OCI-M1 (cell line): Measurements from ENCODE around the gene VASH1.

ENCODE experiments used
- DNase-seq: peaks from one replicate; lab custom pipeline; 2025; lab: John Stamatoyannopoulos, UW

Gene VASH1

DNA sequence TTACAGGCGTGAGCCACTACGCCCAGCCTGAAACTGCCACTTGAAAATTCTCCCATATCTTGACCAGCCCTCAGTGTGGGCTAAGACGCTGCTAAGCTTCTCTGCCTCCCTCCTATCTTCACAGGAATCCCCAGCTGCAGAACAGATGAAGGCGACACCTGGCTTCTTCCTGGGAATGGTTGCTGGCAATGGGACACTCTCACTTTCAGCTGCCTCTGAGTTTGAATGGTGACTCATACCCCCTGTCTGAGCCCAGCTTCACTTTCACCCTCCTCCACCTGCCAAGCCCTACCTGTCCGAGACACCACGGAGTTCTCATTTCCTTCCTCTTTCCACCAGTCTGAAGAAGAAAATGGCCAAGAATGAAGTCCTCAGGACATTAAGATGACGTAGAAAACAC is 18.3 kb upstream of the VASH1 start:
- DNase-seq, result peak; percentile 37

DNA sequence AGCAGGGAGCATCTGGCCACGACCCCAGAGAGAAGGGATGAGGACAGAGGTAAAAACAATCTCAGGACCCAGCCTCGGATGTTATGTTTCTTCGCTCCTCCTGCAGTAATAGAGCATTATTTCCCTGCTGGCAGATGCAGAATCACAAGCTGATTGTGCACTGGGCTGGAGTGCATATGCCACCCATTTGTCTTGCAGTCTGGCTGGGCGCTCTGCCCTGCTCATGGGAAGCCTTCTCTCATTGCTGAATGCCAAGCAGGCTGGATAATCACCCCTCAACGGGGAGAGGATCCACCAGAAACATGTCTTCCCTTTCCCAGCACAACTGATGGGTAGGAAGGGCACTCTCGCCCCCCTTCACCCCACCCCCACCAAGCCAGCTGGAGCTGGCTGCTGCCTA is 8.5 kb upstream of the VASH1 start:
- DNase-seq, result no peak

DNA sequence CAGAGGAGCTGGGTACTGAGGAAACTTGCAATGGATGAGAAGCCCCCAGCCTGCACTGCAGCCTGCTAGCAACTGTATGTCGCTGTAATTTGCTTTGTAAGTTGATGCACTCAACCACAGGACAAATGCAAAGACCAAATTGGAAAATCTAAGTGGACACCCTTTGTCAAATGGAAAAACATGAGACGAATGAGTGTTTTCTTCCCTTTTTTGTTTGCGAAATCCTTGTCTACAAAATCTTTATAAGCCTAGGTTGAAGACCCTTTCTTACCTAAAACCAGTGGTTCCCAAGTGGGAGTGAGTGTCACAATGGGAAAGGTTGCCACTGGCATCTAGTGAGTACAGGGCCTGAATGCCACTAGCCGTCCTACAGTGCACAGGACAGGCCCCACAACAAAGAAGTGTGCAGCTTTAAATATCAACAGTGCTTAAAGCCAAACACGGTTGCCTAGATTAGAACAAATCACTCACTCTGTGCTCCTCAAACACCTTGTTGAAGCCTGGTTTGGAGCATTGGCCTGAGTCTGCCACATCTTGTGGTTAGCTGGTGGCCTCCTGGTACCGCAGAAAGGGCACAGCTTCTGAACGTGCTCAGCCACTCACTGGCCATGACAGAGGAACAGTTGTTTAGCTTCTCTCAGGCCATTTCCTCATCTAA is 7.6 kb upstream of the VASH1 start:
- DNase-seq, result no peak

DNA sequence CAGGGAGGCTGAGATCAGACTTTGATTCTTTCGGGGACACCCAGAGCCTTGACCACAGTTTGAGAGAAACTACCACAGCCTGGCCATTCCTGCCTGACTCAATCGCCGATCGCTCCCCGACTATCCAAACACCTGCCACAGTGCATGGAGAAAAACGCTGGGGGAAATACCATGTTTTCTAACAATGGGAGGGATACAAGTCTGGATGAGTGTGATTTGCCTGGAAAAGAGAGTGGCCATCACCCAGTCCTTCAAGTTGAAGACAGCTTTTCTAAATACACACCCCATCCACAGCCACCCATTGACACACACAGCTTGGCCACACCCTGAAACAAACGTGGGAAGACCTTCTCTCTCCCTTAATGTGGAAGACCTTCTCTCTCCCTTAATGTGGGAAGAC is 6.7 kb upstream of the VASH1 start:
- DNase-seq, result no peak

DNA sequence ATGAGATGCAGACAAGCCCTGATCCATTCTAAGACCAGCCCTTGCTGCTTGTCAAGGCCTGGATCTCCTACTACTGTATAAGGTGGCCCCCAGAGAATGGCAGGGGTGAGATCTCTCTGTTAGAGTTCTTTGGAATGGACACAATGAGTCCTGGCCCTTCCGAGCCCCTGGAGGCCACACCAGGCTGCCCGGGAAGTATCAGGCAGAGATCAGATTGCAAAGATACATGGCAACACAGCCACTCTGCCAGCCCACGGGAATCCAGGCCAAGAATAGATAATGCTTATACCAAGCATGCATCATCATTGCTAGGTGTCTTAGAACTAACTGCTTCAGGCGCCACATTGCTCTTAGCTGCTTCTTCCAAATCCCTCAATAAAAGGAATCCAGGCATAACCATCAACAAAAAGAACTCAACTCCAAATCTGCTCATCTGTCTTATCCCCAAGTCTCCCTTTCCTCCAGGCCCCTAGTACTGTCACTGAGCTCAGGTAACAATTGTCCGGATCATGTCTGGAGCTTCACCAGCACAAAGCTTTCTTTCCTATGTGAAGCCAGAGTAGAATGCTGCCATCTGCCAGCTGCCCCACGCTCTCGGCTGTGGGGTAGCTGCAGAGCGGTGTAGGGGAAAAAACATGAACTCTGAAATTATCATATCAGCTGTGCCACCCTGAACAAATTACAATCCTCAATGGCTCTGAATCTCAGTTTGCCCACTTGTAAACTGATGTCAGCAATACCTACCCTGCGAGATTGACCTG is 5.5 kb upstream of the VASH1 start:
- no peak for DNase-seq

DNA sequence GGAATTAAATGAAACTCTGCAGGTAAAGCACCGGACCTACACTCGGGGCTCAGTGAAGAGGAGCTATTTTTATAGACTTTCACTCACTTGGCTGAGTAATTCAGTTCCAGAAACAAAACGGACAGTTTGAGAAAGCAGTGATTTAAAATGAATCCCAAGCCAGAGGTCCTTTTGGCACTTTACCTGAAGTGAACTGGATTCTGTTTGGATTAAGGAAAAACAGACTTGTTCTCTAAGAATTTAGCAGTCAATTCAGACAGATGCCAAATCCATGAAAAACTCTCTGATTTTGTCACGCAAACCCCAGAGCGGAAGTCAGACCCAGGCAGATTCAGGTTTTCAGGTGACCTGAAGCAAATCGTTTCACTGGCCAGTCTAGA is 4.9 kb upstream of the VASH1 start:
- DNase-seq, result no peak

DNA sequence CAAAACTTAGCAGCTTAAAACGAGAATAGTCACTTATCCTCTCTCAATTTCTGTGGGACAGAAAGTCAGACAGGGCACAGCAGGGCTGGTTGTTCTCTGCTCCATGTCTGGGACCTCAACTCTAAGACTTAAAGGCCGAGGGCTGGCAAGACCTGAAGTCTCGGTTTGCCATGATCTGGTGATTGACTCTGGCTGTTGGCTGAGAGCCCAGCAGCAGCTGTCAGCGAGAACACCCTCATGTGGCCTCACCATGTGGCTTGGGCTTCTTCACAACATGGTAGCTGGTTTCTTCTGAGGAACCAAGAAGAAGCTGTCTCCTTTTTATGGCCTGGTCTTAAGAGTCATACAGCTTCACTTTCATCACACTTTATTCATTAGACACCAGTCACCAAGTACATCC is 1.7 kb upstream of the VASH1 start:
- no peak for DNase-seq

DNA sequence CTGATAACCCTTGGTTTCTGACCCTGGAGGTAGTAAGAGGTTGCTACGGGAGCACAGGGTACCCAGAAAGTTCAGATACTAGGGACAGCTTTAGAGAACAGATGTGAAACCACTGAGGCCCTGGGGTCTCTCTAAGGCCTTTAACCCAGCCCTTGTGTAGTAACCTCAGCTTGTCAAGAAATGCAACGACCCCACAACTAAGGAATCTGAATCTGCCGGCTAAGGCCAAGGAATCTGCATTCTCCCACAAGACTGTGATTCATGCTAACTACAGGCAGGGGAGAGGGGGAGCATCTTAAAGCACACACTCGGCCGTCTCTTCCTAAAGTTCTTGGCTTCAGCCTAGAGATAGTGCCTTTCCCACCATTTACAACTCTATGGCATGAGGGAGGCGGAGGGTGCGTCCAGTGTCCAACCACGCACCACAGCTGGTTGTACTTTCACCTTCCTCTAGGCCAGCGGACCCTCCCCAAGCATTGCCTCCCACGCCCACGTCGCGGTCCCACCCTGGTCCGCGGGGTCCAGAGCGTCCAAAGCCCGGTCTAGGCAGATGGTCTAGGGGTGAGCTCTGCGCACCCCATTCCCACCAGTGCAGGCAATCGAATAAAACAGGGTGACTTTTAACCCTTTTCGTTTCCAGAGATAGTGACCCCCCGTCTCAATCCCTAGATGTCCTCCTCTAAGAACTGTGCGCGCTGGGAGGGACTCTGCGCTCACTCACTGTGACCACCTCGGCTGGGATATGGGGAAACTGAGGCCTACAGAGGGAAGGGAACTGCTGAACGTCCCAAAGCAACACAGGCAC is 735 bp upstream of the VASH1 start:
- no peak for DNase-seq

DNA sequence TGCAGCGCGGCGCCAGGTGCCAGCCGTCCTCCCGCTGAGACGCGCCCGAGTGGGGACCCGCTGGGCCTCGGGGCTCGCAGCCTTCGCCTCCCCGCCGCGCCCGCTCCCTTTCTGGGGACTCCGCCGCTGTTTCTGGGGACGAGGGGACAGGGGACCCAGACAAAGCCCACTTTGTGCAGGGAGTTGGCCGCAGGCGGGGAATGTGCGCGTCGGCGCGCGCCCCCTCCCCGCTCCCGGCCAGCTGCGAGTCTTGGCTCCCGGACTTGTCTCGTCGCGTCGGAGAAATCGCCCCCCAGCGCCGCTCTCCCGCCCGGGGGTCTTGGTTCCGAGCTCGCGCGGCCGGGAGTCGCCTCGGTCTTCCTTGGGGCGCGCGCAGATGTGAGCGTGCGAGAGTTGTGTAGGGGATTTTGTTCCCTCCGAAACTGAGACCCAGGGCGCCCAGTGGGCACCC is 717 bp downstream of the VASH1 start:
- no peak for DNase-seq

DNA sequence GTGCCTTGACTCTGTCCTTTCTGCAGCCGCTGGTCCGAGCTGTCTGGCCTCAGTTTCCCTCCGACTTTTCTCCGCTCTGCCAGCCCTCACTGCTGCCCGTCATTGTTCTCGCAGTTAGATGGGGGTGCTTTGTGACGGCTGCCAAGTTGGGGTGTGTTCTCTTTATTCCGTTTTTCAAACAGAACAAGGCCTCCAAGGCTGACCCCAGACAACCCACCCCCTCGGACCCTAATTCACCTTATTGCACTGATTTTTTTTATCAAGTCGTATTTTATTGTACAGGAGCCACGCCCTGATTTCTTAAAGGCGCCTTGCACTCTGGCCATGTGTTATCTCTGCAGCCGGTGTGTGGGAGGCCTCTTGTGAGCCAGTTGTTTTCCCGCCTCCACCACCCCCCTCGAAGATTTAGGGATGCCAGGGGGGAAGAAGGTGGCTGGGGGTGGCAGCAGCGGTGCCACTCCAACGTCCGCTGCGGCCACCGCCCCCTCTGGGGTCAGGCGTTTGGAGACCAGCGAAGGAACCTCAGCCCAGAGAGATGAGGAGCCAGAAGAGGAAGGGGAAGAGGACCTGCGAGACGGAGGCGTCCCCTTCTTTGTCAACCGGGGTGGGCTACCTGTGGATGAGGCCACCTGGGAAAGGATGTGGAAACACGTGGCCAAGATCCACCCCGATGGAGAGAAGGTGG is 1.3 kb downstream of the VASH1 start:
- DNase-seq, result no peak

DNA sequence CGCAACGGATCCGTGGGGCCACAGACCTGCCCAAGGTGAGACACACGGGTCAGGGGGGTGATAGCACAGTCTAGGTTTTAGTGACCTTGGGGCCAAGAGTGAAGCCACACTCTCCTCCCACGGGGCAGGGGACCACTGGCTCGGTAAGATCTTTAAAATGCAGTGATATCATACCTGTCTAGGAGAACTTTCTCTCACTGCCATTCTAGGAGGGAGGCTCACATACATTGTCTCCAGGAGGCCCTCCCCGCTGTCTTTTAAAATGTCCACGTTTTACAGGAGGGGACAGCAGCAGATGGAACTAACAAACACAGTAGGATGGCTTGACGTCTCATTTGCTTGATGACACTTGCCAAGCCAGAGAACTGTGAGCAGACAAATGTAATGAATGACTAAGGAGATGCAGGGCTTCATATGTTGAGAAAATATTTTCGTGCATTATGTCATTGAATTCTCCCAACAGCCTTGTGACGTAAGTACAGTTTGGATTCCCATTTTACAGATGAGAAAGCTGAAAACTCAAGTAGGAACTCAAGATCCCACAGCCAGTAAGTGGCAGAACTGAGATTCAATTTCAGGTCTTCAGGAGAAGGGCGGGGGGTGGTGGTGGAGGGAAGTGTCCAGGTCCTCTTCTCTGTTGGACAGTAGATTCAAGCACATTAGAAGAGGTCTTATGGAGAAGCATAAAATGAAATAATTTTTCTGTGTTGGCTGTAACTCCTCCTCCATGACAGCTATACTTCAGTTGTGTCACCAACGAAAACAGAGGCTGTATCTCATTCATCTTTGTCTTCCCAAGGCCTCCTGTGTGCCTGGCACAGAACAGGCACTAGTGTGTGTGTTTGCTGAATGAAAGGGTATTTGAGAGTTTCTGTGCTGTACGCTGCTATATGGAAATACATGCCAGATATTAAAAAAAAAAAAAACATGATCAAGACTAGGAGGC is 2.1 kb downstream of the VASH1 start:
- DNase-seq, result no peak

DNA sequence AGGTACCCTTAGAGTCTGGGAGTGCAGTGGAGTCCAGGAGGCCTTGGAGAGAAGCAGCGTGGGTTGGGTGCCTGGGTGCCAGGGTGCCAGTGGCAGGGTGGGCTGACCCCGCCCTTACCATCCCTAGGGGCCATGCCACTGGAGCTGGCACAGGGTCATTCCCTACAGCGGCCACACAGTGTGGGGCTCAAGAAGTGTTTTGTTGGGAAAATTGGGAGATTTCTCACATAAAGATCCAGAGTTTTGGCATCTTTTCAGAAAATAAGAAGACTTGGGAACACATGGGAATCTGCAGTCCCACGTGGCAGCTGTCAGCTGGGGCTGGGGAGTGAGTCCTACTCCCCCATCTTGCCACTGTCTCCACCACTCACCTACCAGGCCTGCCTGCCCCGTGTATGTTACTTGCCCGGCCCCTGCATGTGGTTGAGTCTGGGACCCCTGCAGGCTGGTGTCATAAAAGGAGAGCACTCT is 4.2 kb downstream of the VASH1 start:
- DNase-seq, result no peak

DNA sequence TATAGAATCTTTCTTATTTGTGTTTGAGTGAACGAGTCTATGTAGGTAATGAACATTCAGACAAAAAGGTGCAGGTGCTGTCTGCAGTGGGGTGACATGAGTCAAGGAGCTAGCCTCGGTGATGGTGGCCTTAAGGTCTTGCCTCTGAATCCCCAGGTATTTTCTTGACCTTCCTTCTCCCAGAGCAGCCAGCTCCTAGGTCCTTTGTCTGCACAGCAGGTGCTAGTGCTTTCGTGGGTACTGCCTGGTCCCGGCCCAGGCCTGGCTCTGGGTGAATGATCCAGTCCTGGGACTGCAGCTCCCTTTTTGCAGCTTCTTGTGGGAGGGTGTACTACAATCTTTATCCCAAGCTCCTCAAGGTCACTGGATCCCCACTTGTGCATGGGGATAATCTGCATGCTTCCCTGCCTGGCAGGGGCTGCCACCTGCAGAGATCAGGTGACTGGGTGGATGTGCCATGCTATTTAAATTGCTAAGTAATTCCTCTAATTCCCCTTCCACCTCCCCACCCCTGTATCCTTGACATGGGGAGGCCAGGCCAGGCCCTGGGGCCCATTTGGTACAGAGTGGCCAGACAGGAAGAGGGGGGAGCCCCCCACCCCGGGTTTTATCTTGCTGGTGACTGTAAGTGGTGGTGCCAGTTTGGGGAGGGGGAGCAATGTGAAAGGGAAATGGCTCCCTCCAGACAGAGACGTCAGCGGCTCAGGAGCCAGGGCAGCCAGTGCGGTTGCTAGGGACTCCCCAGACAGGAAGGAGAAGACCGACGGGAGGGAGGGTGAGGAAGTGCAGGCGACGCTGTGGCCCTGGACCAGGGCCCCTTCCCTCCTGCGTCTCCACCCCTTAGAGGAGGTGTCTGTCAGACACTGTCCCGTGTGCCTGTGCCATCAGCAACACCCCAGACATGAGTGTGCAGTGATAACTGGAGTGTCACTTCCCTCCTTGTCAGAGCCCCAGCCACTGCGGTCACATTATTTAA is 6.7 kb downstream of the VASH1 start:
- peak; percentile 87 for DNase-seq

DNA sequence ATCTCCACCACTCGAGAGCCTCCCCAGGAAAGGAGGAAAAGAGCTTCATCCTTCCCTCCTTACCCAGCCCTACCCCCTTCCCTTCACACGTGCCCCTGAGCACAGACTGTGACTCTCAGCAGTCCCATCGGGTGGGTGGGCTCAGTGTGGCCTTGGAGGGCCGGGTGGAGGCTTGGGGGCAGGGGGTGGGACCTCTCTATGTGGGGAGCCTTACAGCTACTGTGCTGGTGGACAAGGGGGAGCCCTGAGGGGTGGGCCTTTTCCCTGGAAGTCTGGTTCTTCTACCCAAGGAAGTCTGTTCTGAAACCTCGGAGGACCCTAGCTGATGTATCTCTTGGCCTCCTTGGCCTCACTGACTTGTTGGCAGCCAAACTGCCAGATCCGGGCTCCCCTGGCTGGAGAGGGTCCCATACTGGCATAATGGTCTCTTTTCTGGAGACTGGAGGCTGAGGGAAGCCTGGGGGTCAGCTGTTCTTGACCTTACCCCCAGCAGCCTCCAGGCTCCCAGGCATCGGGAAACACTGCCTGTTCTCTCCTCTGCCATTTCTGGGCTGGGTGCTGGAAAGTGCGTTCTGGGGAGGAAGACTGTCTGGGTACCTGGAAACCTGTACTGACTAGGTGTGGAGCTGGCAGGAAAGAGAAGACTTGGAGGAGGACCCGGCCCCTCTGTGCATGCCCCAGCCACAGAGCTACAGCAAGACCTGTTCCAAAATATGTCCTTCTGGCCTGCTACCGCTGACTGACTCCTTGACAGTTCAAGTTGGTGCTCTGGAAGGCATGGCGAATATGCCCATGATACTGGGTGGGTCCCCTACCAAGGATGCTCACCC is 7.6 kb downstream of the VASH1 start:
- no peak for DNase-seq

DNA sequence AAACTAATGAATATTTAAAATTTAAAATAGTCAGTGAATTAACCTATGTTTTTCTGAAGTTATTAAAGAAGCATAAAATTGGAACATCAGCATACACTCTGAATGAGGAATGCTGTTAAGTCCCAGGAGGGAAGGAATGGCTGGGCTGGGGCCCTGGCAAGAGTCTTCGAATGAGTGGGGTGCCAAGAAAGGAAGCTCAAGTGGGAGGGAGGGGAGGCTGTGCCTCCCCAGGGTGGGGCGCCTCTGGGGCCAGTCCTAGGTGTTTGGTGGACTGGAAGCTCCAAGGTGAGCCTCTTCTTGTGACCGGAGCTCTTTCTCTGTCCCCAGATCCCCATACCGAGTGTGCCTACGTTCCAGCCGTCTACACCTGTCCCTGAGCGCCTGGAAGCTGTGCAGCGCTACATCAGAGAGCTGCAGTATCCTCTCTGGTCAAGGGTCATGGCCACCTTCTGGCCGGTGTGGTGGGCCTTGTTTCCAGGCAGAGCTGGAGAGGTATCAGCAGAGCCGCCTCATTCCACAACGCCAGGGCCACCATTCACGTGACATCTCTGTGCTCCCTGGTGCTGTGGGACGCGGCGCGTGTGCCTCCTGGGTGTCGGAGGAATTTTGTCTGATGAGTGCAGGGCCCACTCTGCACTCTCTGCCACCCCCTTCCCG is 8.5 kb downstream of the VASH1 start:
- no peak for DNase-seq

DNA sequence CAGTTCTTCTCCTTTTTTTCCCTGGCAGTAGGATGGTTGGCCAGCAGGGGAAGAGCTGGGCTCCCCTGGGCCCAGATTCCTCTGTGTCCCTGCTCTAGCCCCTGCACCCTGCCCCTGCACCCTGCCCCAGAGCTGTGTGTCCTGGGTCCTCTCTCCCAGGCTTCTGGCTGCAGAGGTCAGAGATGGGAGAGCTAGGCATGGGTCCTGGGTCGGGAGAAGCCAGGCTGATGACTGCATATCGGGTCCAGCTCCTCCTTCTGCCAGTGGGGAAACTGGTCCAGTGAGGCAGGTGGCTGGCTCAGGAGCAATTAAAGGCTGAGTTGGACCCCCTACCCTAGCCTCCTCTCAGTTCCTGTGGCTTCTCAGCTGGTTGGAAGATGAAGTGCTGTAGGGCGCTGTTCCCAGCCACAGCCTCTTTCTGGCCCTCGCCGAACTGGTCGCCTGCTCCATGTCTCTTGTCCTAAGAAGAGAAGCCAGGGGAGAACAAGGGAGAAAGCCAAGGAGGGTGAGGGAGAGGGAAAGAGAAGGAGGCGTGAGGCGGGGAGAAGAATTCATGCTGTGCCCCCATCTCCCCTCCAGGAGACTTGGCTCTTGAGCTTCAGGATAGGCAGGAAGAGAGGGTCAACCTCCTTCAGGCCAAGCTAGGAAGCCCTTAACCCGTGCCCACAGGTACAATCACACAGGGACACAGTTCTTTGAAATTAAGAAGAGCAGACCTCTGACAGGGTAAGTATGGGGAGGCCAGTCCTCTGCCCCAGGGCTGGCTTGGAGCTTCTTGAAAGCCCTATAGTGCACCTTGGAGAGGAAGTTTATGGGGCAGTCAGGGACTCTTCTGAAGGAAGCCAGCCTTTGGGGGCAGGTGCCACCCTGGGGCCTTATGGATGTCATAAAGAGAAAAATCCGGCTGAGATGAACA is 9.5 kb downstream of the VASH1 start:
- DNase-seq, result no peak

DNA sequence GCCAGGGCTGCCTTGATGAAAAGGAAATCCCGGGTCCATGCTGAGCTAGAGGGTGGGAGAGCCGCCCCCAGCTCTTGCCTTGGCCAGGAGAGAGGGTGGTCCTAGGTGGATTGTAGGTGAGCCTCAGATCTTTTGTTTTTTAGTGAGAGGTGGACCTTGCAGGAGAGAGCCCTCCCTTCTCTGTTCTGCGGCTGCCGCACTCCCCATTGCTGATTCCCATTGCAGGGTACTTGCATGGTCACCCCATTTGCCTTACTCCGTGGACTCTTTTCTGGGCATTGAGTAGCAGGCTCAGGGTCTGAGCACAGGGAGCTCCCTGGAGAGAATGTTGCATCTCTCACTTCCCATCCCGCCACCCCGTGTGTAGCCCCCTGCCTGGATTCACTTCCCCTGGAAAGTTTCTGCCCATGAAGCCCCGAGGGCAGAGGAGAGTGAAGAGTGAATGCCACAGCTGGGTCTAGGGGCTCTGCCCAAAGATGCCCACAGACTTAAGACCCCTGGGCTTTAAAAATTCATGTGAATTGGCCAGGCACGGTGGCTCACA is 10.2 kb downstream of the VASH1 start:
- no peak for DNase-seq
